ENCODE results near the gene ONECUT1.

ONECUT1 gene

GRCh38 chr15:52782514-52782913 lies 7.6 kb downstream of the ONECUT1 start:
- no peak for DNase-seq (ENCODE audit: low spot score)

- DNase-seq (ENCODE audit: low spot score): peak; percentile 78
These were observed 9.8 kb downstream of the ONECUT1 start for GRCh38 chr15:52780172-52780980.

- no peak for DNase-seq (ENCODE audit: low spot score)
These were observed 11.7 kb downstream of the ONECUT1 start for GRCh38 chr15:52778457-52778856.

DNA sequence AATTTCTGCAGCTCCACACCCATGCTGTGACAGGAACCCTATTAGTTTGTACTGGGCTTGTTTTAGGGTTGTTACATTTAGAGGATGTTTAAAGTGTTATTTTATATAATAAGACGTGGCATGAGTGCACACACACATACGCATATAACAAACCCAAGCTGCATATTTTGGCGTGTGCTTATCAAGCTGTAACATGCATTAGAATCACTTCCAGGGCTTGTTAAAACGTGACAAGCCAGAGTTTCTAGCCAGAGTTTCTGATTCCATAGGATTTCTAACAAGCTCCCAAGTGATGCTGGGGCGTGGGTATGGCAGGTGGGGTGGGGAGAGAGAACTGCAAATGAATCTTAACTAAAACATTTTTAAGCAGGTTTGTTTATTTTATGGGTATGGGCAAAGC lies 17.4 kb downstream of the ONECUT1 start:
- DNase-seq (ENCODE audit: low spot score): no peak

GRCh38 chr15:52765785-52766184 lies 24.4 kb downstream of the ONECUT1 start:
- no peak for DNase-seq (ENCODE audit: low spot score)

- no peak for DNase-seq (ENCODE audit: low spot score)
These were observed 25.4 kb downstream of the ONECUT1 start for GRCh38 chr15:52764731-52765130.

DNA sequence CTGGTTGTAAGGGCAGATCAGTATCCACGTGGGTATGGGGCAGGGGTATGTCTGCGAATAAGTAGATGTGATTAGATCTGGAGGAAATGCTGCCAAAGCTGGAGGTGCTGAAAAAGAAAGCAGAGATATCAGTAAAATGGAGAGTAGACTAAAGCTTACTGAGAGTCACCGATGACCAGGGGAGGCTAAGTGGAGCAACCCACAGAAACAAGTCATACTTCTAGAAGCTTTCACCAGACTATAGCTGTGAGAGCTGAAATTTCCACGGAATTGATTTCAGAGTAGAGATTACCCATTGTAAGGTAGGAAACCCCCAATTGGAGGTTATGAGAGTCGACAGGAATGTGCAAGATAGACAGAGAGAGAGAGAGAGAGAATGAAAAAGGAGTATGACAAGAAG lies 27.5 kb downstream of the ONECUT1 start:
- DNase-seq (ENCODE audit: low spot score): no peak

DNA sequence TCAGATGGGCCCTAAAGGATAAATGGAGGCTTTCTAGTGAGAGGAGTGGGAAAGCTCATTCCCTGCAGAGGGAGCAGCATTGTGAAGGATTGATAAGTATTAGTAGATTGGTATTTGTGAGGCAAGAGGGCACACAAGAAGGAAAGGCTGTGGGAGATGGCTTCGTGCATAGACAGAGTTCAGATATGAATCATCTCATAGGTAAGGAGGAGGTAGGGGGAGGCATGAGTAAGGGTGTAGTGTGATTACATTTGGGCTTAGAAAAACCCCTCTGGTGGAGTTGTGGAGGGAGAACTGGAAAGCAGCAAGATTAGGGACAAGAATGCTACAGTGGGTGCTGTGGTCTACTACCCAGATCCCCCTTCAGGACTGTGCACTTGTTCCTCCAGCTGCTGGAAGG lies 29.6 kb downstream of the ONECUT1 start:
- no peak for DNase-seq (ENCODE audit: low spot score)

GRCh38 chr15:52759969-52760368 lies 30.2 kb downstream of the ONECUT1 start:
- DNase-seq (ENCODE audit: low spot score): no peak

DNA sequence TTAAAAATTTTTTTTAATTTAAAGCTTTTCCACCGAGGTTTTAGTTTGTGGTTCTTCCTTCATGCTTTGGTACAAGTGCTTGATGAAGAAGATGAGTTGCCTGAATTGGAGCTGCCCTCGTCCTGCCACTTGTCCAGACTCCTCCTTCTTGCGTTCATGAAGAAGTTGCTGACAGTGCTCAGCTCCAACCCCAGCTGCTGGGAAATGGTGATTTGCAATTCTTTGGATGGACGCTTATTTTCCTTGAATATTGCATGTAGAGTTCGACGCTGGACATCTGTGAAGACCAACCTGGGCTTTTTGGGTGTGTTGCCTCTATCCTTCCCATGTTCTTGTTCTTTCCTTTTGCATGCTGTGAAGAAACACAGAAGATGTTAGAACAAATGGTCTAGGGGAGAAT lies 32.6 kb downstream of the ONECUT1 start:
- no peak for DNase-seq (ENCODE audit: low spot score)

DNA sequence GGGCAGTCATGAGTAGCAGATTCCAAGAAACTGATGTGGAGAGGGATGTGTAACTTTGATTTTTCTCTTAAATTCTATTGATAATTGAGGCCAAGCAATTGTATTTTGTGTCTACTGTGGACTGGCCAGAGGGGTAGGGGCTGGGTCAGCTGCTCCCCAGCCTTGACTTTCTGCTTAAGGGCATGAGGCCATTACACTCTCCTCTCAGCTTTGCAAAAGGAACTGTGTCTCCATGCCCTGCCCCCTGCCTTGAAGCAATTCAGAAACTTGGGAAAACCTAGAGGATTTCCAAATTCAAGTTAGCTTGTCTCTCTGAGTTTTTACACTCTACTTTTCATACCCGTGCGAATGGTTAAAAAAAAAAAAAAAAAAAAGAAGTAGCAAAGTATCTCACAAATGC lies 38.6 kb downstream of the ONECUT1 start:
- DNase-seq (ENCODE audit: low spot score): no peak

GRCh38 chr15:52749258-52749657 lies 40.9 kb downstream of the ONECUT1 start:
- no peak for DNase-seq (ENCODE audit: low spot score)

DNA sequence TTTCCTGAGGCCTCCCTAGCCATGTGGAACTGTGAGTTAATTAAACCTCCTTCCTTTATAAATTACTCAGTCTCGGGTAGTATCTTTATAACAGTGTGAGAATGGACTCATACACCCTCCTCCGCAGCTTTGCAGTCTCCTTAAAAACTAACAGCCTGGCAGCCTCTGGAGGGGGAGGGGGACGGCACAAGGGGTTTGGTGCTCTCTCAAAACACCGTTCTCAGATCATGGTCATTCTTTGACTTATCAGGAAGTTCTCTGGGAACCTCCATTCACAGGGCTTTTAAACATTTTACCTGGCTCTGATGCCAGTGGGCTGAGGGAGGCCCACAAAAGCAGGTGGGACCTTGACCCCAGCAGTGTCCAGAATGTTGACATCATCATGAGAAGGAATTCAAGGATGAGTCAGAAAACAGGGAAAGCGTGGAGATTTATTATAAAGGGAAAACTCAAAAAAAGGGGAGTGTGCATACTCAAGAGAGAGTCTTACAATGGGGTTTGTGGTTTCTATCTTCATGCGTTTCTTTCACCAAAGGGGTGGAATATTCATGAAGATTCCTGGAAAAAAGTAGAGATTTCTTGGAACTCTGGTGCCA lies 43.9 kb downstream of the ONECUT1 start:
- DNase-seq (ENCODE audit: low spot score): no peak

DNA sequence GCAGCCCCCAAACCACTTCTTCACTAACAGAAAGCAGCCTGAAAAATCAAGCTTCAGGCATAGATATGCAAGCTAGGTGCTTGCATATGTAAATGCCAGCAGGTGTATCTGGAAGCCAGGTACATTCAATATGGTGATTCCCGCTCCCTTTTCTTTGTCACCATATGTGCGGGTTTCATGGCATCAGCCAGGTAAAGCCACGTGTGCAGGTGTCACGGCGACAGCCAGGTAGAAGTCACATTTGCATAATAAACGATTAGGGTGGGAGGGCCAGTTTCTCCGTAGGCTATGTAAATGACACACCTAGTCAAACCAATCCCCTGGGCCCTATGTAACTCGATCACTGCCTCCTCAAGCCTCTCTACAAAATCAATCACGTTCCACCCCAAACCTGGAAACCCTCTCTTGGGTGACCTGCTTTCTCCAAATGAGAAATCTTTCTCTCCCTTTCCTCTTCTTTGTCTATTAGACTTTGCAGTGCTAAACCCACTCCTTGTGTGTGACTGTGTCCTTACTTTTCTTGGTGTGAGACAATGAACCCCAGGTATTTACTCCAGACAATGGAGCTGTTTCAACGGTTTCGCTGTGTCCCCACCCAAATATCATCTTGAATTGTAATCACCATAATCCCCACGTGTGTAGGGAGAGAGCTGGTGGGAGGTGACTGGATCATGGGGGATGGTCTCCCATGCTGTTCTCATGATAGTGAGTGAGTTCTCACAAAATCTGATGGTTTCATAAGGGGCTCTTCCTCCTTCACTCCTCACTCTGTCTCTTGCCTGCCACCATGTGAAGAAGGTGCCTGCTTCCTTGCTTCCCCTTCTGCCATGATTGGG lies 44.6 kb downstream of the ONECUT1 start:
- no peak for DNase-seq (ENCODE audit: low spot score)

DNA sequence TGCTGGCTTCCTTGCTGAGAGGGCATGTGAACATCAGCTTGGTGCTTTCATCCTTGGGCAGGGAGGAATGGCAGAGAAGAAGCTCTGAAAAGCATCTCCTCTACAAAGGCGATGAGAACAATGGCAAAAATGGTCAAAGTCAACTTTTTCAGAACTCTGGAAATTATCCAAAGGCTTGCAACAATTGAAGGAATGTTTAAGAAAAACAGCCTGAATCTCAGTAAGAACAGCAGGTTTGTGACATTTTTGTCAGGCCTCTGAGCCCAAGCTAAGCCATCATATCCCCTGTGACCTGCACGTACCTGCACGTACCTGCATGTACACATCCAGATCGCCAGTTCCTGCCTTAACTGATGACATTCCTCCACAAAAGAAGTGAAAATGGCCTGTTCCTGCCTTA lies 51.8 kb downstream of the ONECUT1 start:
- DNase-seq (ENCODE audit: low spot score): no peak

- no peak for DNase-seq (ENCODE audit: low spot score)
These were observed 52.4 kb downstream of the ONECUT1 start for GRCh38 chr15:52737720-52738119.

GRCh38 chr15:52735231-52736089 lies 54.7 kb downstream of the ONECUT1 start:
- peak; percentile 77 for DNase-seq (ENCODE audit: low spot score)

- no peak for DNase-seq (ENCODE audit: low spot score)
These were observed 55.8 kb downstream of the ONECUT1 start for GRCh38 chr15:52734329-52734728.

GRCh38 chr15:52733696-52734255 lies 56.4 kb downstream of the ONECUT1 start:
- DNase-seq (ENCODE audit: low spot score): no peak

- no peak for DNase-seq (ENCODE audit: low spot score)
These were observed 57.0 kb downstream of the ONECUT1 start for GRCh38 chr15:52733088-52733487.

GRCh38 chr15:52732551-52732950 lies 57.6 kb downstream of the ONECUT1 start:
- no peak for DNase-seq (ENCODE audit: low spot score)
